OCI-LY3 (cell line): Measurements from ENCODE around the gene MAP4K2.

ENCODE experiments used
- EZH2phosphoT487 ChIP-seq: fragments of 200-600 bp; shearing (Covaris generic); IDR thresholded peaks from 2 replicates; pipeline ENCODE4 v1.6.1; 2018; ENCODE audit warnings: antibody characterized with exemption, mixed run types, low read depth
- TF ChIP-seq, protein P1 (sequence below): fragments of 200-600, 300-600 bp; sonication (generic); IDR thresholded peaks from 2 replicates; pipeline ENCODE4 v1.5.1; 2014; ENCODE audit warnings: antibody characterized with exemption, low read length, low read depth

- TF ChIP-seq, protein P1, sequence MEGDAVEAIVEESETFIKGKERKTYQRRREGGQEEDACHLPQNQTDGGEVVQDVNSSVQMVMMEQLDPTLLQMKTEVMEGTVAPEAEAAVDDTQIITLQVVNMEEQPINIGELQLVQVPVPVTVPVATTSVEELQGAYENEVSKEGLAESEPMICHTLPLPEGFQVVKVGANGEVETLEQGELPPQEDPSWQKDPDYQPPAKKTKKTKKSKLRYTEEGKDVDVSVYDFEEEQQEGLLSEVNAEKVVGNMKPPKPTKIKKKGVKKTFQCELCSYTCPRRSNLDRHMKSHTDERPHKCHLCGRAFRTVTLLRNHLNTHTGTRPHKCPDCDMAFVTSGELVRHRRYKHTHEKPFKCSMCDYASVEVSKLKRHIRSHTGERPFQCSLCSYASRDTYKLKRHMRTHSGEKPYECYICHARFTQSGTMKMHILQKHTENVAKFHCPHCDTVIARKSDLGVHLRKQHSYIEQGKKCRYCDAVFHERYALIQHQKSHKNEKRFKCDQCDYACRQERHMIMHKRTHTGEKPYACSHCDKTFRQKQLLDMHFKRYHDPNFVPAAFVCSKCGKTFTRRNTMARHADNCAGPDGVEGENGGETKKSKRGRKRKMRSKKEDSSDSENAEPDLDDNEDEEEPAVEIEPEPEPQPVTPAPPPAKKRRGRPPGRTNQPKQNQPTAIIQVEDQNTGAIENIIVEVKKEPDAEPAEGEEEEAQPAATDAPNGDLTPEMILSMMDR = no peak
- no peak for TF ChIP-seq EZH2phosphoT487
Observed at GRCh38 chr11:64799256-64799622, 3.8 kb downstream of the MAP4K2 start.
